ENCODE results near the gene FBRSL1. TPM values are rescaled to one million over a fixed set of nuclear protein-coding genes. Genes with fewer than 3 reads are reported as not detected.
"Not testable (repeated sequence)": the region's sequence is repeated elsewhere in the genome, so short reads cannot be mapped to it uniquely, and the experiment has no call there.

The FBRSL1 gene
- total RNA-seq, 1 donor from 2014 or later, result 26.1 TPM

- ATAC-seq, result peak; percentile 58
These were observed 18.7 kb upstream of the FBRSL1 start for GRCh38 chr12:132471011-132471857.

GRCh38 chr12:132471858-132472255 is 18.1 kb upstream of the FBRSL1 start:
- ATAC-seq, result no peak

GRCh38 chr12:132472386-132472785 is 17.6 kb upstream of the FBRSL1 start:
- peak; percentile 4 for ATAC-seq

- peak; percentile 34 for ATAC-seq
These were observed 15.7 kb upstream of the FBRSL1 start for GRCh38 chr12:132474237-132474741.

- ATAC-seq, result not testable (repeated sequence)
These were observed 15.1 kb upstream of the FBRSL1 start for GRCh38 chr12:132474799-132475303.

- ATAC-seq, result peak; percentile 2
These were observed 14.5 kb upstream of the FBRSL1 start for GRCh38 chr12:132475304-132476037.

- ATAC-seq, result no peak
These were observed 13.9 kb upstream of the FBRSL1 start for GRCh38 chr12:132476038-132476414.

GRCh38 chr12:132476421-132476820 is 13.5 kb upstream of the FBRSL1 start:
- peak; percentile 4 for ATAC-seq

GRCh38 chr12:132477017-132477702 is 12.8 kb upstream of the FBRSL1 start:
- ATAC-seq, result no peak

- peak; percentile 41 for ATAC-seq
These were observed 12.1 kb upstream of the FBRSL1 start for GRCh38 chr12:132477703-132478432.

GRCh38 chr12:132478433-132478803 is 11.5 kb upstream of the FBRSL1 start:
- ATAC-seq, result no peak

- peak; percentile 7 for ATAC-seq
These were observed 11.1 kb upstream of the FBRSL1 start for GRCh38 chr12:132478845-132479244.

- no peak for ATAC-seq
These were observed 10.7 kb upstream of the FBRSL1 start for GRCh38 chr12:132479291-132479690.

GRCh38 chr12:132479938-132480622 is 9.9 kb upstream of the FBRSL1 start:
- no peak for ATAC-seq

GRCh38 chr12:132480623-132481132 is 9.3 kb upstream of the FBRSL1 start:
- ATAC-seq, result no peak

GRCh38 chr12:132481345-132481744 is 8.6 kb upstream of the FBRSL1 start:
- ATAC-seq, result no peak

- no peak for ATAC-seq
These were observed 7.9 kb upstream of the FBRSL1 start for GRCh38 chr12:132481771-132482745.

GRCh38 chr12:132482771-132483170 is 7.2 kb upstream of the FBRSL1 start:
- no peak for ATAC-seq

GRCh38 chr12:132483208-132483607 is 6.7 kb upstream of the FBRSL1 start:
- no peak for ATAC-seq

- ATAC-seq, result no peak
These were observed 6.3 kb upstream of the FBRSL1 start for GRCh38 chr12:132483612-132484011.

Measured in esophagus mucosa (tissue), 1 donor.